ENCODE measurements around the gene GFRA4. TPM values are rescaled to one million over a fixed set of nuclear protein-coding genes. Genes with fewer than 3 reads are reported as not detected.

Gene GFRA4
- not detected in 3 replicates for total RNA-seq

DNA sequence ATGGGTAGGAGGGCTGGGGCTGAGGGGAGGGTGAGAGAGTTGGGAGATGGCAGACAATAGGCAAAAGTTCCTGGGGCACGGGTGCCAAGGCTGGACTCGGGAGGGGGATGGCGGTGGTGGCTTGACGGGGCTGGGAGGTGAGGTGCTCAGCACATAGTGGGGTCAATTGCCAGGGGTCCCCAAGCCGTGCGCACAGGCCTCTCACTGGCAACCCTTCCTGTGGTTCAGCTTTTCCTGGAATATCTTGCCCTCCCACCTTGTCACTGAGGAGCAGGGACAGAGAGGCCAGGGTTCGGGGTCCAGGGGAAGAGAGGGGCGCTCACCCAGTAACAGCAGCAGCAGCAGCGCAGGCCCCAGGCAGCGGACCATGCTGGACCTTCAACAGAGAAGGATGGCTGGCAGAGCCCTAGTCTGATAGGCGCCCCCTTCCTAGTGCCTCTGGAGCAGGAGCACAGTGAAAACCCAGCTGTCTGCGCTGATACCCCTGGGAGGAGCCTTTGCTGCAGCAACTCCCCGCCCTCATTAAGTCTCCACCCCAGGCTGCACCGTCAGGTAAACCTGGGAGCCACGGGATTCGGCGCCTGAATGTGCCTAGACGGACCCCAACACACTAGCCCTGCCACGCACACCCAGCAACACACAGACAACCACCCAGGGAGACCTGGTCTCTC, at the start of gene GFRA4:
Gene GFRA4, minus strand, starts transcription at position 369 of the 671 bp plus-strand sequence. Its CDS starts 0 bp downstream, at position 369.
- no peaks in the 10 kb centered on the region for H3K9me3 Mint-ChIP-seq
- peaks cover 52% of the 10 kb centered on the region for H3K27me3 Mint-ChIP-seq (ENCODE audit: low read depth)
- DNase-seq (ENCODE audit: low spot score in 2 of 2, unreplicated experiment in 2 of 2), result no peak
- no peak within 1 kb of the TSS for H3K4me3 Mint-ChIP-seq
- peaks cover 20% of the 10 kb centered on the region for H3K4me1 Mint-ChIP-seq
- no peak for TF ChIP-seq CTCF (IDR thresholded peaks at IDR 0.05; ENCODE audit: unreplicated experiment)
- no peaks in the 10 kb centered on the region for H3K36me3 Mint-ChIP-seq
- no peak within 1 kb of the TSS for H3K27ac Mint-ChIP-seq

GRCh38 chr20:3712279-3712873, 49.2 kb upstream of the GFRA4 start, which contains the start of gene SIGLEC1:
Gene SIGLEC1, minus strand, starts transcription at chr20:3712600. Its CDS starts 5,472 bp downstream, at chr20:3707128.
- H3K4me3 Mint-ChIP-seq, result no peak within 1 kb of the TSS
- DNase-seq (ENCODE audit: low spot score in 2 of 2, unreplicated experiment in 2 of 2), result no peak

GRCh38 chr20:3711484-3711941, 48.3 kb upstream of the GFRA4 start:
- DNase-seq (ENCODE audit: low spot score in 2 of 2, unreplicated experiment in 2 of 2), result no peak
- Mint-ChIP-seq H3K27ac (no peak overlapping the region), H3K36me3 (no peaks in the 10 kb centered on the region), H3K9me3 (no peaks in the 10 kb centered on the region), H3K4me1 (no peaks in the 10 kb centered on the region), H3K27me3 (ENCODE audit: low read depth) (no peaks in the 10 kb centered on the region), H3K4me3 (no peak overlapping the region)
- no peak for TF ChIP-seq CTCF (IDR thresholded peaks at IDR 0.05; ENCODE audit: unreplicated experiment)

More at GRCh38 chr20:3712279-3712873, 49.2 kb upstream of the GFRA4 start, which contains the start of gene SIGLEC1:
- Mint-ChIP-seq H3K27ac (no peak within 1 kb of the TSS), H3K27me3 (ENCODE audit: low read depth) (no peaks in the 10 kb centered on the region), H3K36me3 (no peaks in the 10 kb centered on the region), H3K4me1 (no peaks in the 10 kb centered on the region), H3K9me3 (no peaks in the 10 kb centered on the region)
- TF ChIP-seq CTCF (IDR thresholded peaks at IDR 0.05; ENCODE audit: unreplicated experiment), result no peak

GRCh38 chr20:3710703-3711483, 47.7 kb upstream of the GFRA4 start:
- Mint-ChIP-seq H3K36me3 (no peaks in the 10 kb centered on the region), H3K4me1 (no peaks in the 10 kb centered on the region), H3K27me3 (ENCODE audit: low read depth) (no peaks in the 10 kb centered on the region), H3K27ac (no peak overlapping the region), H3K4me3 (no peak overlapping the region), H3K9me3 (no peaks in the 10 kb centered on the region)
- DNase-seq (ENCODE audit: low spot score in 2 of 2, unreplicated experiment in 2 of 2), result peak; percentile 71 to 92
- peak; percentile 99 for TF ChIP-seq CTCF (IDR thresholded peaks at IDR 0.05; ENCODE audit: unreplicated experiment)

- Mint-ChIP-seq H3K27ac (no peak overlapping the region), H3K9me3 (no peaks in the 10 kb centered on the region), H3K4me3 (no peak overlapping the region), H3K27me3 (ENCODE audit: low read depth) (no peaks in the 10 kb centered on the region), H3K36me3 (no peaks in the 10 kb centered on the region), H3K4me1 (no peaks in the 10 kb centered on the region)
- no peak for TF ChIP-seq CTCF (IDR thresholded peaks at IDR 0.05; ENCODE audit: unreplicated experiment)
- DNase-seq (ENCODE audit: low spot score in 2 of 2, unreplicated experiment in 2 of 2), result no peak
Observed at GRCh38 chr20:3710011-3710466, 46.8 kb upstream of the GFRA4 start.

All from mesothelial cell of epicardium (in vitro differentiated cells).